Measurements from ENCODE around the gene LMCD1.

LMCD1 gene

GRCh38 chr3:8509961-8510360 lies 8.3 kb downstream of the LMCD1 start:
- no peak for DNase-seq

- DNase-seq: no peak
Measured at GRCh38 chr3:8512234-8512633, 10.6 kb downstream of the LMCD1 start.

- DNase-seq: no peak
Measured at GRCh38 chr3:8516047-8516661, 14.5 kb downstream of the LMCD1 start.

GRCh38 chr3:8516783-8517182 lies 15.2 kb downstream of the LMCD1 start:
- DNase-seq: no peak

- no peak for DNase-seq
Measured at GRCh38 chr3:8517487-8517886, 15.9 kb downstream of the LMCD1 start.

- no peak for DNase-seq
Measured at GRCh38 chr3:8518138-8518537, 16.5 kb downstream of the LMCD1 start.

GRCh38 chr3:8519156-8519555 lies 17.5 kb downstream of the LMCD1 start:
- DNase-seq: no peak

GRCh38 chr3:8519774-8520448 lies 18.3 kb downstream of the LMCD1 start:
- DNase-seq: no peak

- DNase-seq: no peak
Measured at GRCh38 chr3:8520816-8521403, 19.3 kb downstream of the LMCD1 start.

- DNase-seq: no peak
Measured at GRCh38 chr3:8523041-8523440, 21.4 kb downstream of the LMCD1 start.

- no peak for DNase-seq
Measured at GRCh38 chr3:8524249-8524648, 22.6 kb downstream of the LMCD1 start.

GRCh38 chr3:8524656-8525399 lies 23.2 kb downstream of the LMCD1 start:
- DNase-seq: no peak

- no peak for DNase-seq
Measured at GRCh38 chr3:8525893-8526292, 24.3 kb downstream of the LMCD1 start.

- no peak for DNase-seq
Measured at GRCh38 chr3:8529181-8529637, 27.6 kb downstream of the LMCD1 start.

GRCh38 chr3:8529738-8530525 lies 28.3 kb downstream of the LMCD1 start:
- DNase-seq: no peak

GRCh38 chr3:8530581-8530980 lies 29.0 kb downstream of the LMCD1 start:
- no peak for DNase-seq

GRCh38 chr3:8532251-8532871 lies 30.7 kb downstream of the LMCD1 start:
- DNase-seq: no peak

GRCh38 chr3:8536096-8537056 lies 34.8 kb downstream of the LMCD1 start:
- DNase-seq: no peak

GRCh38 chr3:8537440-8537839 lies 35.8 kb downstream of the LMCD1 start:
- DNase-seq: no peak

GRCh38 chr3:8538223-8538622 lies 36.6 kb downstream of the LMCD1 start:
- no peak for DNase-seq

- no peak for DNase-seq
Measured at GRCh38 chr3:8538913-8539312, 37.3 kb downstream of the LMCD1 start.

All from SHP77 (cell line).